Left colon (tissue), 2 donors: Measurements from ENCODE around the gene RYR3. TPM values are rescaled to one million over a fixed set of nuclear protein-coding genes. Genes with fewer than 3 reads are reported as not detected.

Experiments used
- ATAC-seq: fragments of 200-7000 bp; cut with Tn5 transposase; one replicate; pipeline ENCODE4 v1.9.1; 2020; ENCODE audit warnings: mild to moderate bottlenecking, moderate library complexity
- DNase-seq, 2 donors: peaks; one replicate each; pipeline ENCODE4 v3.0.0-alpha.2; 2020
- intact Hi-C, 2 donors: fragments of 100-400 bp; cut with DNase I in 1 of 2; cut with micrococcal nuclease in 1 of 2; formaldehyde crosslinking; loops; one replicate each; pipeline versions ENCODE4 v1.11.2 to v1.14.0; 2022; cut with DNase I, micrococcal nuclease
- total RNA-seq, 2 donors: library from RNA; stranded (reverse); fragmentation: NEBNext Ultra II Directional; extraction: Animal tissue kit (Norgen Biotek cat#: 25700); gene quantifications; one replicate each; pipeline ENCODE4 v1.2.1, GENCODE V29; 2021
- donor health status: DM: no; HTN: no; CAD: no.
- donor health status: DM: yes; HTN: yes; CAD: no.

The RYR3 gene
- total RNA-seq, 2 donors from 2014 or later, result 0.27 to 2.2 TPM

- ATAC-seq (no peak), DNase-seq (no peak)
- intact Hi-C loops, result no loop called here
Observed at GRCh38 chr15:33649217-33649933, 338.6 kb downstream of the RYR3 start.

- peak; percentile 38 for ATAC-seq
- peak in 1 of 2 donors; percentile 10 for DNase-seq
- intact Hi-C loops, result no loop called here
Observed at GRCh38 chr15:33654860-33655259, 344.1 kb downstream of the RYR3 start.

- intact Hi-C loops, result no loop called here
- ATAC-seq (no peak), DNase-seq (no peak)
Observed at GRCh38 chr15:33655488-33655887, 344.7 kb downstream of the RYR3 start.

- intact Hi-C loops, result no loop called here
- no peak for ATAC-seq
Observed at GRCh38 chr15:33656168-33656567, 345.4 kb downstream of the RYR3 start.

GRCh38 chr15:33660151-33660550, 349.4 kb downstream of the RYR3 start:
- DNase-seq, result no peak
- intact Hi-C loops, result no loop called here
- ATAC-seq, result no peak

More at GRCh38 chr15:33656168-33656567, 345.4 kb downstream of the RYR3 start:
- no peak for DNase-seq

- intact Hi-C loops, result no loop called here
- ATAC-seq (no peak), DNase-seq (no peak)
Observed at GRCh38 chr15:33662014-33662413, 351.2 kb downstream of the RYR3 start.

GRCh38 chr15:33664947-33665346, 354.2 kb downstream of the RYR3 start:
- ATAC-seq, result no peak
- no peak for DNase-seq
- intact Hi-C loops, result no loop called here

- intact Hi-C loops, result no loop called here
- ATAC-seq (no peak), DNase-seq (no peak)
Observed at GRCh38 chr15:33670567-33670966, 359.8 kb downstream of the RYR3 start.

GRCh38 chr15:33671456-33671855, 360.7 kb downstream of the RYR3 start:
- DNase-seq, result no peak
- no peak for ATAC-seq
- intact Hi-C loops, result no loop called here

GRCh38 chr15:33675246-33675645, 364.5 kb downstream of the RYR3 start:
- intact Hi-C loops, result no loop called here
- DNase-seq (no peak), ATAC-seq (no peak)

- intact Hi-C loops, result no loop called here
- ATAC-seq, result no peak
- DNase-seq, result no peak
Observed at GRCh38 chr15:33677238-33677830, 366.6 kb downstream of the RYR3 start.

GRCh38 chr15:33678176-33678575, 367.4 kb downstream of the RYR3 start:
- no peak for DNase-seq
- intact Hi-C loops, result no loop called here
- no peak for ATAC-seq

- no peak for ATAC-seq
Observed at GRCh38 chr15:33678602-33679001, 367.8 kb downstream of the RYR3 start.

GRCh38 chr15:33679061-33679460, 368.3 kb downstream of the RYR3 start:
- ATAC-seq (no peak), DNase-seq (no peak)
- intact Hi-C loops, result no loop called here

More at GRCh38 chr15:33678602-33679001, 367.8 kb downstream of the RYR3 start:
- intact Hi-C loops, result no loop called here
- no peak for DNase-seq

GRCh38 chr15:33680336-33680735, 369.6 kb downstream of the RYR3 start:
- intact Hi-C loops, result no loop called here
- ATAC-seq, result no peak

GRCh38 chr15:33693166-33693800, 382.5 kb downstream of the RYR3 start:
- intact Hi-C loops, result no loop called here
- ATAC-seq, result no peak
- no peak for DNase-seq

More at GRCh38 chr15:33680336-33680735, 369.6 kb downstream of the RYR3 start:
- DNase-seq, result no peak

- ATAC-seq (no peak), DNase-seq (no peak)
- intact Hi-C loops, result loop anchor here in 1 of 2 donors (5.0 kb wide), 1 partner anchor 406 kb away; no protein-coding TSS in a partner anchor
Observed at GRCh38 chr15:33698126-33698525, 387.4 kb downstream of the RYR3 start.

GRCh38 chr15:33699145-33699544, 388.4 kb downstream of the RYR3 start:
- intact Hi-C loops, result loop anchor here in 1 of 2 donors (5.0 kb wide), 1 partner anchor 407 kb away; no protein-coding TSS in a partner anchor
- DNase-seq (no peak), ATAC-seq (no peak)

GRCh38 chr15:33699691-33700447, 389.1 kb downstream of the RYR3 start:
- ATAC-seq, result no peak
- intact Hi-C loops, result loop anchor here in 1 of 2 donors (5.0 kb wide), 1 partner anchor 408 kb away; no protein-coding TSS in a partner anchor
- DNase-seq, result no peak
